H9 (cell line): Measurements from ENCODE around the gene MGAT4A. TPM values are rescaled to one million over a fixed set of nuclear protein-coding genes. Genes with fewer than 3 reads are reported as not detected.

Source experiments
- DNase-seq: peaks from one replicate; pipeline ENCODE4 v3.0.0-alpha.2; 2017
- H2AFZ ChIP-seq: one replicate; pipeline ENCODE4 v1.6.1; 2013; ENCODE audit warnings: mild to moderate bottlenecking, low read length, control low read depth, moderate library complexity
- H2AK5ac ChIP-seq: 2 replicates; pipeline ENCODE4 v1.6.1; 2013; ENCODE audit warnings: low read length, control low read depth, mixed read lengths; ENCODE audit not compliant: insufficient read length
- H2BK120ac ChIP-seq: one replicate; pipeline ENCODE4 v1.6.1; 2013; ENCODE audit warnings: low read depth, mild to moderate bottlenecking, low read length, control low read depth, inconsistent platforms; ENCODE audit not compliant: poor library complexity, severe bottlenecking
- H2BK12ac ChIP-seq: 2 replicates; pipeline ENCODE4 v1.6.1; 2013; ENCODE audit warnings: low read length, control low read depth, mixed read lengths, low read depth; ENCODE audit not compliant: insufficient read length
- H2BK15ac ChIP-seq: 2 replicates; pipeline ENCODE4 v1.6.1; 2013; ENCODE audit warnings: low read depth, low read length, control low read depth
- H2BK20ac ChIP-seq: one replicate; pipeline ENCODE4 v1.6.1; 2013; ENCODE audit warnings: low read depth, mild to moderate bottlenecking, low read length, control low read depth, inconsistent platforms; ENCODE audit not compliant: poor library complexity, severe bottlenecking
- H2BK5ac ChIP-seq: 2 replicates; pipeline ENCODE4 v1.6.1; 2013; ENCODE audit warnings: low read length, control low read depth, mixed read lengths; ENCODE audit not compliant: insufficient read length
- H3K14ac ChIP-seq: 2 replicates; pipeline ENCODE4 v1.6.1; 2013; ENCODE audit warnings: low read length, control low read depth; ENCODE audit not compliant: insufficient read depth
- H3K18ac ChIP-seq: 2 replicates; pipeline ENCODE4 v1.6.1; 2013; ENCODE audit warnings: low read depth, mild to moderate bottlenecking, mixed read lengths, low read length, control low read depth; ENCODE audit not compliant: insufficient read length
- H3K23ac ChIP-seq: 2 replicates; pipeline ENCODE4 v1.6.1; 2013; ENCODE audit warnings: low read length, control low read depth, mixed read lengths, low read depth; ENCODE audit not compliant: insufficient read length
- H3K23me2 ChIP-seq: 2 replicates; pipeline ENCODE4 v1.6.1; 2013; ENCODE audit warnings: low read depth, mild to moderate bottlenecking, mixed read lengths, low read length, control low read depth; ENCODE audit not compliant: insufficient read length, poor library complexity, severe bottlenecking
- H3K27ac ChIP-seq: 2 replicates; pipeline ENCODE4 v1.5.1; 2013; ENCODE audit warnings: low read length, control low read depth, mixed read lengths, low read depth; ENCODE audit not compliant: insufficient read length
- H3K27me3 ChIP-seq: 2 replicates; pipeline ENCODE4 v1.6.1; 2013; ENCODE audit warnings: low read length, control low read depth, inconsistent platforms; ENCODE audit not compliant: insufficient read depth
- H3K4ac ChIP-seq: 2 replicates; pipeline ENCODE4 v1.6.1; 2013; ENCODE audit warnings: low read depth, mild to moderate bottlenecking, control low read depth, inconsistent platforms, low read length, moderate library complexity
- H3K4me1 ChIP-seq: 2 replicates; pipeline ENCODE4 v1.6.1; 2013; ENCODE audit warnings: low read length, control low read depth, inconsistent platforms; ENCODE audit not compliant: insufficient read depth
- H3K4me2 ChIP-seq: 2 replicates; pipeline ENCODE4 v1.6.1; 2013; ENCODE audit warnings: low read length, control low read depth, mixed read lengths; ENCODE audit not compliant: insufficient read length, insufficient read depth
- H3K56ac ChIP-seq: 2 replicates; pipeline ENCODE4 v1.6.1; 2013; ENCODE audit warnings: low read depth, mild to moderate bottlenecking, mixed read lengths, low read length, control low read depth; ENCODE audit not compliant: insufficient read length
- H3K79me1 ChIP-seq: 2 replicates; pipeline ENCODE4 v1.6.1; 2013; ENCODE audit warnings: low read depth, mild to moderate bottlenecking, moderate library complexity, low read length, control low read depth, inconsistent platforms; ENCODE audit not compliant: insufficient read depth, poor library complexity, severe bottlenecking
- H3K79me2 ChIP-seq: 2 replicates; pipeline ENCODE4 v1.6.1; 2013; ENCODE audit warnings: low read length, control low read depth, inconsistent platforms; ENCODE audit not compliant: insufficient read depth
- H3K9ac ChIP-seq: 2 replicates; pipeline ENCODE4 v1.6.1; 2013; ENCODE audit warnings: low read length, control low read depth, mixed read lengths; ENCODE audit not compliant: insufficient read length; ENCODE audit errors: extremely low read depth
- H3K9me3 ChIP-seq: one replicate; pipeline ENCODE4 v1.6.1; 2013; ENCODE audit warnings: low read depth, low read length, inconsistent platforms; ENCODE audit not compliant: control insufficient read depth
- H3T11ph ChIP-seq: one replicate; pipeline ENCODE4 v1.6.1; 2013; ENCODE audit warnings: mild to moderate bottlenecking, low read length, control low read depth, inconsistent platforms
- H4K20me1 ChIP-seq: one replicate; pipeline ENCODE4 v1.6.1; 2013; ENCODE audit not compliant: control insufficient read depth, insufficient read length, insufficient read depth
- H4K5ac ChIP-seq: 2 replicates; pipeline ENCODE4 v1.6.1; 2013; ENCODE audit warnings: low read depth, mild to moderate bottlenecking, mixed read lengths, low read length, control low read depth; ENCODE audit not compliant: insufficient read length
- H4K8ac ChIP-seq: replicated peaks from 2 replicates; pipeline ENCODE4 v1.6.1; 2013; ENCODE audit warnings: low read length, control low read depth, mixed read lengths, low read depth; ENCODE audit not compliant: insufficient read length
- H4K91ac ChIP-seq: 2 replicates; pipeline ENCODE4 v1.6.1; 2013; ENCODE audit warnings: low read depth, mild to moderate bottlenecking, moderate library complexity, mixed read lengths, low read length, control low read depth; ENCODE audit not compliant: insufficient read length
- H3K27ac Mint-ChIP-seq, 3 experiments: 2 replicates in 2 of 3; 3 replicates in 1 of 3; pipeline ENCODE4 v1.8.0; 2020 to 2021; ENCODE audit warnings: mixed read lengths in 3 of 3, mild to moderate bottlenecking in 1 of 3, moderate library complexity in 1 of 3
- H3K27me3 Mint-ChIP-seq: 2 replicates; pipeline ENCODE4 v1.8.0; 2021; ENCODE audit warnings: low read depth, mild to moderate bottlenecking, moderate library complexity, mixed read lengths
- H3K36me3 Mint-ChIP-seq, 3 experiments: 2 replicates in 2 of 3; 3 replicates in 1 of 3; pipeline ENCODE4 v1.8.0; 2020 to 2021; ENCODE audit warnings: low read depth in 3 of 3, mixed read lengths in 3 of 3; ENCODE audit not compliant: insufficient read depth in 1 of 3
- H3K4me1 Mint-ChIP-seq, 2 experiments: 2 replicates each; pipeline ENCODE4 v1.8.0; 2020; ENCODE audit warnings: mixed read lengths in 2 of 2
- H3K4me3 Mint-ChIP-seq, 2 experiments: 2 replicates in 1 of 2; 3 replicates in 1 of 2; pipeline ENCODE4 v1.8.0; 2020 to 2021; ENCODE audit warnings: mild to moderate bottlenecking in 2 of 2, mixed read lengths in 2 of 2, moderate library complexity in 1 of 2
- H3K9me3 Mint-ChIP-seq, 2 experiments: 2 replicates in 1 of 2; 3 replicates in 1 of 2; pipeline ENCODE4 v1.8.0; 2020; ENCODE audit warnings: mild to moderate bottlenecking in 2 of 2, mixed read lengths in 2 of 2, moderate library complexity in 1 of 2
- CTCF ChIP-seq: fragments of 200-600 bp; sonication (generic); conservative IDR thresholded peaks from 3 replicates; pipeline ENCODE4 v1.8.0; 2021; ENCODE audit warnings: antibody characterized with exemption, mild to moderate bottlenecking
- WGBS: extraction: QIAGEN DNeasy Blood & Tissue Kit; methylation state at CpG from one replicate; pipeline ENCODE4 v1.1.7; 2013; ENCODE audit warnings: missing lambda C conversion rate, low lambda C conversion rate, mixed read lengths; ENCODE audit not compliant: insufficient read length; ENCODE audit errors: extremely low coverage; 5-methylcytosine and 5-hydroxymethylcytosine counted together
- total RNA-seq: library from RNA; stranded (reverse); gene quantifications from 2 replicates; pipeline ENCODE4 v1.2.1, GENCODE V29; 2021

Gene MGAT4A
- total RNA-seq, 1 experiment from 2014 or later = 3.5 TPM

- peaks cover 5% of the 10 kb centered on the region for H3K27me3 Mint-ChIP-seq
- Histone ChIP-seq H2BK12ac (no peak overlapping the region), H3K23me2 (no peaks in the 10 kb centered on the region), H2BK5ac (no peak overlapping the region), H3K14ac (no peak overlapping the region), H3K4me1 (peaks cover 2% of the 10 kb centered on the region; the same call in 1 of the 2 replicates), H3K9me3 (no peaks in the 10 kb centered on the region), H3K23ac (no peak overlapping the region), H3K56ac (no peak overlapping the region), H2AFZ (no peak overlapping the region), H4K5ac (no peak overlapping the region), H3K4me2 (no peak overlapping the region), H2BK120ac (no peak overlapping the region), H4K8ac (no peak overlapping the region), H3K27ac (no peak overlapping the region), H3T11ph (no peak overlapping the region), H3K9ac (no peak overlapping the region), H2BK15ac (no peak overlapping the region), H3K79me2 (no peaks in the 10 kb centered on the region), H3K18ac (no peak overlapping the region), H3K4ac (no peak overlapping the region), H3K27me3 (no peaks in the 10 kb centered on the region), H2BK20ac (no peak overlapping the region), H4K20me1 (peaks cover 2% of the 10 kb centered on the region), H2AK5ac (no peak overlapping the region), H3K79me1 (no peaks in the 10 kb centered on the region), H4K91ac (no peak overlapping the region)
- no peaks in the 10 kb centered on the region for H3K36me3 Mint-ChIP-seq
- no CpG with 5 or more reads among the region's 6 CpGs for WGBS
- DNase-seq = no peak
- H3K4me1 Mint-ChIP-seq = peaks cover 31 to 34% of the 10 kb centered on the region in 2 experiments
- no peak overlapping the region for H3K4me3 Mint-ChIP-seq
- no peak for TF ChIP-seq CTCF
- peaks cover 0 to 2% of the 10 kb centered on the region in 2 experiments; a peak in 1 of 5 replicates for H3K9me3 Mint-ChIP-seq
- H3K27ac Mint-ChIP-seq = no peak overlapping the region
Measured at GRCh38 chr2:98769114-98769476, 38.2 kb upstream of the MGAT4A start.
